DMS153 (cell line): Measurements from ENCODE around the gene PLLP.

ENCODE experiments used
- DNase-seq: peaks from one replicate; lab custom pipeline; 2025; lab: John Stamatoyannopoulos, UW

PLLP gene

GRCh38 chr16:57256601-57257395 lies 27.7 kb downstream of the PLLP start:
- DNase-seq = no peak

- no peak for DNase-seq
Measured at GRCh38 chr16:57255686-57256415, 28.6 kb downstream of the PLLP start.

- DNase-seq = no peak
Measured at GRCh38 chr16:57253466-57253865, 31.0 kb downstream of the PLLP start.

- no peak for DNase-seq
Measured at GRCh38 chr16:57252148-57252721, 32.2 kb downstream of the PLLP start.

DNA sequence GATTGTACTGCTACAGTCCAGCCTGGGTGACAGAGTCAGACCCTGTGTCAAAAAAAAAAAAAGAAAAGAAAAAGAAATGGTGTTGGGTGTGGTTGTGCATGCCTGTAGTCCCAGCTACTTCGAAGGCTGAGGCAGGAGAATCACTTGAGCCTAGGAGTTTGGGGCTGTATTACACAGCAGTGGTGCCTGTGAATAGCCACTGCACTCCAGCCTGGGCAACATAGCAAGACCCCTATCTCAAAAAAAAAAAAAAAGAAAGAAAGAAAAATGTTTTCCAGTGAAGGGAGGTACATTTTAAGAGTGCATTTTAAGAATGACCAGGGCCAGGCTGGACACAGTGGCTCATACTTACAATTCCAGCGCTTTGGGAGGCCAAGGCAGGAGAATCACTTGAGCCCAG lies 33.1 kb downstream of the PLLP start:
- DNase-seq = no peak

DNA sequence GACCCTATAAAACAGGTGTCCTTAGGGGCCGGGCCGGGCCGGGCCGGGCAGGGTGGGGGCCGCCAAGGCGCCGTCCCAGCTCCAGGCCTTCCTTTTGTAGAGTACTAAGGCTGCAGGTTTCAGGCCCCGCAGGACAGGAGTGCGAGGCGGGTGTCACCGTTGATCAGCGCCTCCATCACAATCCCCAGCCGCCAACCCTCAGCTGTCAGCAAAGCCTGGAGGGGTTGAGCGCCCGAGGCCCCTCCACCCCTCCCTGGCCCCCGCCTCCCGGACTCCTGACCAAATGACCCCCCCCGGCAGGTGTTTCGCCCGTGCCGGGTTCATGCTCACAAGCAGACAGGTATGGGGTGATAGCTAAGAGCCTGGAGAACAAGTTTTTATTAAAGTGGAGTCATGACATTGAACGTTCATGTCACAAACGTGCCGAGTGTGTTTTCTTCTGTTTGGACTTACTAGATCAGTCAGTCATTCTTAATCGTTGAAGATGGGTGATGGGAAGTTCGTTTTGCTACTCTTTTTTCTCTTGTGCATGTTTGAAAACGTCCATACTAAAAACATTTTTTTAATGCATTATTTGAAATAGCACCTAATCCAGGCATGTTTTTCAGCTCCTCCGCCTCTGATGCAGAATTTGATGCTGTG lies 38.9 kb downstream of the PLLP start:
- no peak for DNase-seq

GRCh38 chr16:57244767-57245471 lies 39.6 kb downstream of the PLLP start, which contains the start of gene ARL2BP:
ARL2BP (plus strand) TSS chr16:57245259; CDS start chr16:57245368, 109 bp downstream.
- peak; percentile 89 for DNase-seq

DNA sequence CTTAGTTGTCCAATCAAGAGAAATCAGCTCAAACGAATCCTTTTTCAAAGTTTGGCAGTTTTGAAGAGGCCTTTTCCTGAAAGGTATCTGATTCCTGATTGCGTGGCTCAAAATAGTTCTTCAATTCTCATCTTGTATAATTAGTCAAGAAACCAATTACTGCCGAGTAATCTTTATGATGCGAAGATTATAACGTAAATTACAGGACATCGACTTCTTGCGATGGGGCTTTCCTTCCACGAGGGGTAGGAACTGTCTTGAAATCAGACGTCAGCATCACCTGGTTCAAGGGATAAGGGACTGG lies 40.1 kb downstream of the PLLP start:
- DNase-seq = no peak

- no peak for DNase-seq
Measured at GRCh38 chr16:57242650-57243049, 41.8 kb downstream of the PLLP start.

GRCh38 chr16:57240851-57241250 lies 43.6 kb downstream of the PLLP start:
- no peak for DNase-seq

DNA sequence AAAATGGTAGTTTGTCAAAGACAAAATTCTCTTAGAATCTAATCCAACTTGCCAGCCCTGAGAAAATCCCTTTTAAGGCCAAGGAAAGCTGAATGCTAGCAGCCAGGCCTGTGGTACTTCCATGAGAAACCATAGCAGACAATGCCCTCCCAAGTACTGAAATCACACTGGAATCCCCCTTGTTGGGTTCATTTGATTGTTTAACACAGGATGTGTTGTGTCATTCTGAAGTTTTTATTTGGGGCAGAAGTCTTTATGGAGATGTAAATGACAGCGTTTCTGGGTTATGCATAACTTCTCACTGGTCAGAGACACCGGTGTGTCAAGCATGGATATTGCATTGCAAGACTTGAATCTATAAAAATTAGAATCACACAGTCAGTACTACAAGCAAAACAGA lies 45.4 kb downstream of the PLLP start:
- no peak for DNase-seq

GRCh38 chr16:57238682-57239081 lies 45.8 kb downstream of the PLLP start:
- DNase-seq = no peak

DNA sequence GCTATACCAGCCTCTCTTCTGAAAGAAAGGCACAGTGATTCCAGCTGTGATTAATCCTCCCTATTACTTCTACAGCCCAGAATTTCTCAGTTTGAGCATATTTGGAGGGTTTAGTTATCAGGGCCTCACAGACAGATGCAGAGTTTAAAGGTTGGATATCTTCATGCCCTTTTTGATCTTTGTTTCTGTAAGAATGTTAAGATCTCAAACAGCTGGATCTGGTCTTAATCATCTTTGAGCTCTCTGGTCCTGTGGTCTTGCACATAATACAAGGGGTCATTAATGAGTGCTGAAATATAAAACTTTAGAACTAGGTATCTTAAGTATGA lies 48.5 kb downstream of the PLLP start:
- DNase-seq = no peak

DNA sequence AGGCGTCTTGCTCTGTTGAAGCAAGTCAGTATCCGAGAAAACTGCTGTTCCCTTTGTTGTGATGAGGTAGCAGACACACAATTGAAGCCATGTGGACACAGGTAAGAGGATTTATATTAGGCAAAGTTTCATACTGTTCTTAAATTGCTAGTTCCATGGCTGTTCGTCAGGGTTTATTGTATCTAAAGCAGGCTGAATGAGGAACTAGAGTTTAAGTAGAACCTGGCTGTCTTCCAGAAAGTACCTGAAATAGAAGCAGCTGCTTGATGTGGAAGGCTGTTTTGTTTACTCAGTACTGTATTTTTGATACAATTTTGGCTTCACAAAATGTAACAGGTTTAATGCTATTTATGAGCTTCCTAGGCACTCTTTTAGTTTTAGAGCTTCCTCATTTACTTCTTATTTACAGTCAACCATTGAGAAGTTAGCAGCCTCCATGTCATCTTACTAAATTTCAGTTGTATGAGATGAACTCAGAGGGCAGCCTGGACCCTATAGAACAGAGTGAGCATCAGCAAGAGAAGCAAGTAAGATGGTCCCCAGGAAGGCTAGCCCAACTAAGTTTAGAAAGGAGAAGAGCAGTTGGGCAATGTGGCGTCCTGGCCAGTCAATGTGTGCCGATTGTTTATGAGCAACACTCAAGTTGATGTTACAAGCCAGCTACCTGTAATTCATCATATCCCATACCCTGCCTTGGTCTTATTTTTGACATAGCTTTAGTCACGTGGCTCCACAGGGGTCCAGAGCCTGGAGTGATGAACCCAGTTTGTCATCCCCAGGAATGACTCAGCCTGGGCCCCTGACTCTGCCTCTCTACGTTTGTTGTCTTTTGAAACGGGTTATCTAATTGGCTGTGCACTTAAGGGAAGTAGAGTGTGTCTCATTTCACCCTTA lies 49.1 kb downstream of the PLLP start:
- DNase-seq = peak; percentile 82

GRCh38 chr16:57234707-57235092 lies 49.8 kb downstream of the PLLP start:
- no peak for DNase-seq

- no peak for DNase-seq
Measured at GRCh38 chr16:57233944-57234706, 50.3 kb downstream of the PLLP start.

DNA sequence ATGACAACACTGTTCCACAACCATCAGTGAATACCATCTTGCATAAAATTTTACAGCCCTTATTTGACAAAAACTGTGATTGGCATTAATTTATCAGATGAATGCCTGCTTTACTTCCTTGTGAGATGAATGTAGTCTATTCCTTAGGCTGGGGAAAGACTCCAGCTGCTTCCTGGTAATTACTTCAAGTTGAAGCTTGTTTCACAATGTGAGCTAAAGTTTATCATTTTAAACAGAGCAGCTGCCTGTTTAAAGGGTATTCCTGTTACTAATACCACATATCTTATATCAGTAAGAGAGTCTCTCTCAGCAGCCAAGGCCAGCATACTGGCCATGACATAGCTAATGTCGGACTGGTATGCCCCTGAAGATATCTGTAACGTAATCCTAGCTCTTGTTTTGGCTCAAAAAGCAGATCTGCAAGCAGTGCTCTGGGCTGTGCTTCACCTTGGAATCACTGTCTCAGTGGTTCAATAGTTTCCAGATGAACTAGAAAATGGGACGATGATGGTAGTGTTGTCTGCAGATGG lies 52.6 kb downstream of the PLLP start:
- no peak for DNase-seq

- DNase-seq = no peak
Measured at GRCh38 chr16:57229079-57229478, 55.4 kb downstream of the PLLP start.

DNA sequence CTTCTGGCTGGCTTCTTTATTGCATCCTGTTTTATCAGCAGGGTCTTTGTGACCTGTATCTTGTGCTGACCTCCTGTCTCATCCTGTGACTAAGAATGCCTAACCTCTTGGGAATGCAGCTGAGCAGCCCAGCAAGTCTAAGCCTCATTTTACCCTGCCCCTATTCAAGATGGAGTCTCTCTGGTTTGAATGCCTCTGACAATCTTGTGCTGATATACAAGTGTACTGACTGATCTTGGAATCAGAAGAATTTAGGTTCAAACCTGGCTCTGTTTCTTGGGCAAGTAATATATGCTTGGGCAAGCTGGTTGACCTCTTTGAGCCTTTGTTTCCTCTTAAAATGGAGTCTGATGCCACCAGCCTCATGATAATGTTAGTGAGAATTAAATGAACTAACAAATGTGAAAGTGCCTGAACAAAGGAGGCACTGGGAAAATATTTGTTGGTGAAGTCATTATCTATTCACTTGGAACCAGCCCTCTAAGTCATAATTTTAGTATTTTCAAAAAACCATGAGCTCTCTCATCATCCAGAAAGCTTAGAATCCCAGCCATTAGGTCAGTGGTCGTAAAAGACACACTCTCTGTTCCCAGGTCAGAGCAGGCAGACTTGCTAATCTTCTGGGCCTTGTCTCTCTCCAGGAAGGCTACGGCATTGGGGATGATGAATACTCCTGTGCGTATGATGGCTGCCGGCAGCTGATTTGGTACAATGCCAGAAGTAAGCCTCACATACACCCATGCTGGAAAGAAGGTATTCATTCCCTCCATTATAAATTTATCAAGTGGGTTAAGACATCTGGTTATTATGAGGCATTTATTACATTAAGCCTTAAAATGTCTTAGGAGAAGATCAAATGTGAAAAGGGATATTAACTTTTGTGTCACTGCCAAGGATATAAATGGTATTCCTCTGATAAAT lies 57.5 kb downstream of the PLLP start:
- DNase-seq = no peak
